HG03095 (cell line): Measurements from ENCODE around the gene IL21R.
A peak's percentile ranks its signal among the peaks of the same experiment; 100 is the strongest.
"Not testable (repeated sequence)": the region's sequence is repeated elsewhere in the genome, so short reads cannot be mapped to it uniquely, and the experiment has no call there.

Experiments
- ATAC-seq: cut with Tn5 transposase; IDR thresholded peaks from one replicate; pipeline ENCODE4 v1.9.1; 2021; ENCODE audit warnings: moderate library complexity; ENCODE audit not compliant: unreplicated experiment

The IL21R gene

DNA sequence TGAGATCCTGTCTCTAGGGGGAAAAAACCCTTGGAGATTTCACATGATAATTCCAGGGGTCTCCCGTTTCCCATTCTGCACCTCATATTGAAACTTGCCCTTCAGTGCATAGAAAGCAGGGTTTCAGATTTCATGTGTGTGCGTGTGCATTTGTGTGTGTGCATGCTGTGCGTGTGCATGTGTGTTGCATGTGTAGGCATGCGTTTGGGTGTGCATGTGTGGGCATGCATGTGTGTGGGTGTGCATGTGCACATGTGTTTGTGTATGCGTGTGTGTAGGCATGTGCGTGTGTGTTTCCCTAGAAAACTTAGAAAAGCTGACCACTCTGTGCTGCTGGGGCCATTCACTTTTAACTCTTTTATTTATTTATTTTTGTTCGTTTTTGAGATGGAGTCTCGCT is 40.0 kb downstream of the IL21R start:
- ATAC-seq, result no peak

DNA sequence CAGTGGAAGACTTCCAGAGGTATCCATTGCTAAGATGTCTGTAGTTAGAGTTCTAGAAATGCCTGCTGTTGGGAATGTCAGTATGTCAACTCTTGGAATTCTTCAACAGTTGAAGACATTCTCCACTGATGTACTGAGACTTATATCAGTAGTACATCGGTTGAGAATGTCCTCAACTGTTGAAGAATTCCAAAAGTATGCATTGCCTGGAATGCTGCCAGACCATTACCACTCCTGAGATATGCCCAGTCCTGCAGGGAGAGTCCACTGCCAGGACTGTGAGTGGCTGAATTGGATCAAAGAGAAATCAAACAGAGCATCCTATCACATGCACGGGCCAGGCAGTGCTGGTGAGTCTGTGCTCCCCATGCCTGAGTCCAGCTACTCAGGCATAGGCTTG is 42.0 kb downstream of the IL21R start:
- ATAC-seq, result no peak

DNA sequence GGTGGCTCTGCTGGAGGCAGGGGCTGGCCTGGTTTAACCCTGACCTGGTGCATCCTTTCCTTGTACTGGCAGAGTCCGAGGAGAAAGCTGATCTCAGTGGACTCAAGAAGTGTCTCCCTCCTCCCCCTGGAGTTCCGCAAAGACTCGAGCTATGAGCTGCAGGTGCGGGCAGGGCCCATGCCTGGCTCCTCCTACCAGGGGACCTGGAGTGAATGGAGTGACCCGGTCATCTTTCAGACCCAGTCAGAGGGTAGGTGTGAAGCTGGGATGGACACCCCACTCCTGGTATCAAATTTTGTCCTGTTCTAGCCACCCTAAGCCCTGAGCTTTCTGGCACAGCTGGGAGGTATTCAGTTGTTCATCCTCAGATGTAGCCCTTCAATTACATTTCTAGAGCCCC is 42.5 kb downstream of the IL21R start:
- ATAC-seq, result no peak

DNA sequence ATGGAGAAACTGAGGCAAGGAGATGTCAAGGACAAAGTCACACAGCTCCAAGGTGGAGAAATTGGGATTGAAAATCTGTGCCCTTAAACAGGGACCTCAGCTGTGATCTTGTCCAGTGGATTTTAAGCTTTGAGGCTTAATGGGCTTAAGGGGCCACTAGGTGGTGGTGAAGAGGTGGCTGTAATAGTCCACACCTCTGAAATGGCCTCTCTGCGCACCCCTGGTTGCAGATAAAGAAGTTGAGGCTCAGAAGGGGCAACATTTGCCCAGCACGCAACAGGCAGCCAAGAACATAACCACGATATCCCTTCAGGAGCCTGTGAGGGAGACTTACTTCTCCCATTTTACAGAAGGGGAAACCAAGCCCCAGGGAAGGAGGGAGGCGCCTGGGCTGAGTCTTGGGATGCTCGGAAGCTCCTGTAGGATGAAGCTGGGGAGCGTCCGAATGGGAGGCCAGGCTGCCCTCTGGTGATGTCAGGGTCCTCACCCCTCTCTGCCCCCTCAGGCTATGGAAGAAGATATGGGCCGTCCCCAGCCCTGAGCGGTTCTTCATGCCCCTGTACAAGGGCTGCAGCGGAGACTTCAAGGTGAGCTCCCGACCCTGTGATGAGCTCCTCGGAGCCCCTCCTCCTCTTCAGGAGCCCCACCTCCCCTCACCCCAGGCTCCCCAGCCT is 43.7 kb downstream of the IL21R start:
- ATAC-seq, result no peak

DNA sequence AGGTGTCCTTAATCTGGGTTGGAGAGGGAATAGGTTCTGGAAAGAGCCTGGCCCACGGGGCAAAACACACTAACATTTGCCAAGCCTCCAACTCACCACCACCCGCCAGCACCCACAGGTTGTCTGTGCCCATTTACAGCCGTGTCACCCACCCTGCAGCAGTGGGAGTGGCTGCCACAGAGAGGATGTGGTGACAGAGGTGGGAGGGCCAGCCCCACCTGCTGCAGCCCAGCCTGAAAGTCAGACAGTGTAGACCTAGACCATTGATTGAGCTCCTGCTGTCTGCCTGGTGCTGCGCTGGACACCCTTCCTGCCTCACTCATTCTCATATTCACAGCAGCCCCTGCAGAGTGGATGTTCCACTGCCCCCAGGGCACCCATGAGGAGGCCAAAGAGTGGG is 44.7 kb downstream of the IL21R start:
- no peak for ATAC-seq

DNA sequence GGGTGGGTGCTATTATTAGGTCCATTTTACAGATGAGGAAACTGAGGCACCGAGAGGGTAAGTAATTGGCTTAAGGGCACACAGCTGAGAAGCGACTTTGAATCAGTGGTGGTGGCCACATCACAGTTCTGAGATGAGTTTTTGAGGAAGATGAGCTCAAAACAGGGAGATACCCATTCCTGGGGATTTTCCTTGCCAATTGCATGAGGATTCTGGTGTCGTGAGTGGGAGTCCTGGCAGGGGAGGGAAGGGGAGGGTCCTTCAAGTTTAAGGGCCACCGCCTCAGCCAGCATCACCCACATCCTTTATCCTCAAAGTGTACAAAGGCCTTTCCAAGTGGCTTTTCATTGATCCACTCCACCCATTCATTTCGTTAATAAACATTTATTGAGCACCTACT is 45.3 kb downstream of the IL21R start:
- ATAC-seq, result no peak

DNA sequence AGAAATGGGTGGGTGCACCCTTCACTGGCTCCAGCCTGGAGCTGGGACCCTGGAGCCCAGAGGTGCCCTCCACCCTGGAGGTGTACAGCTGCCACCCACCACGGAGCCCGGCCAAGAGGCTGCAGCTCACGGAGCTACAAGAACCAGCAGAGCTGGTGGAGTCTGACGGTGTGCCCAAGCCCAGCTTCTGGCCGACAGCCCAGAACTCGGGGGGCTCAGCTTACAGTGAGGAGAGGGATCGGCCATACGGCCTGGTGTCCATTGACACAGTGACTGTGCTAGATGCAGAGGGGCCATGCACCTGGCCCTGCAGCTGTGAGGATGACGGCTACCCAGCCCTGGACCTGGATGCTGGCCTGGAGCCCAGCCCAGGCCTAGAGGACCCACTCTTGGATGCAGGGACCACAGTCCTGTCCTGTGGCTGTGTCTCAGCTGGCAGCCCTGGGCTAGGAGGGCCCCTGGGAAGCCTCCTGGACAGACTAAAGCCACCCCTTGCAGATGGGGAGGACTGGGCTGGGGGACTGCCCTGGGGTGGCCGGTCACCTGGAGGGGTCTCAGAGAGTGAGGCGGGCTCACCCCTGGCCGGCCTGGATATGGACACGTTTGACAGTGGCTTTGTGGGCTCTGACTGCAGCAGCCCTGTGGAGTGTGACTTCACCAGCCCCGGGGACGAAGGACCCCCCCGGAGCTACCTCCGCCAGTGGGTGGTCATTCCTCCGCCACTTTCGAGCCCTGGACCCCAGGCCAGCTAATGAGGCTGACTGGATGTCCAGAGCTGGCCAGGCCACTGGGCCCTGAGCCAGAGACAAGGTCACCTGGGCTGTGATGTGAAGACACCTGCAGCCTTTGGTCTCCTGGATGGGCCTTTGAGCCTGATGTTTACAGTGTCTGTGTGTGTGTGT is 46.8 kb downstream of the IL21R start:
- ATAC-seq, result no peak

DNA sequence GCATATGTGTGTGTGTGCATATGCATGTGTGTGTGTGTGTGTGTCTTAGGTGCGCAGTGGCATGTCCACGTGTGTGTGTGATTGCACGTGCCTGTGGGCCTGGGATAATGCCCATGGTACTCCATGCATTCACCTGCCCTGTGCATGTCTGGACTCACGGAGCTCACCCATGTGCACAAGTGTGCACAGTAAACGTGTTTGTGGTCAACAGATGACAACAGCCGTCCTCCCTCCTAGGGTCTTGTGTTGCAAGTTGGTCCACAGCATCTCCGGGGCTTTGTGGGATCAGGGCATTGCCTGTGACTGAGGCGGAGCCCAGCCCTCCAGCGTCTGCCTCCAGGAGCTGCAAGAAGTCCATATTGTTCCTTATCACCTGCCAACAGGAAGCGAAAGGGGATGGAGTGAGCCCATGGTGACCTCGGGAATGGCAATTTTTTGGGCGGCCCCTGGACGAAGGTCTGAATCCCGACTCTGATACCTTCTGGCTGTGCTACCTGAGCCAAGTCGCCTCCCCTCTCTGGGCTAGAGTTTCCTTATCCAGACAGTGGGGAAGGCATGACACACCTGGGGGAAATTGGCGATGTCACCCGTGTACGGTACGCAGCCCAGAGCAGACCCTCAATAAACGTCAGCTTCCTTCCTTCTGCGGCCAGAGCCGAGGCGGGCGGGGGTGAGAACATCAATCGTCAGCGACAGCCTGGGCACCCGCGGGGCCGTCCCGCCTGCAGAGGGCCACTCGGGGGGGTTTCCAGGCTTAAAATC is 47.6 kb downstream of the IL21R start:
- ATAC-seq, result peak; percentile 49

DNA sequence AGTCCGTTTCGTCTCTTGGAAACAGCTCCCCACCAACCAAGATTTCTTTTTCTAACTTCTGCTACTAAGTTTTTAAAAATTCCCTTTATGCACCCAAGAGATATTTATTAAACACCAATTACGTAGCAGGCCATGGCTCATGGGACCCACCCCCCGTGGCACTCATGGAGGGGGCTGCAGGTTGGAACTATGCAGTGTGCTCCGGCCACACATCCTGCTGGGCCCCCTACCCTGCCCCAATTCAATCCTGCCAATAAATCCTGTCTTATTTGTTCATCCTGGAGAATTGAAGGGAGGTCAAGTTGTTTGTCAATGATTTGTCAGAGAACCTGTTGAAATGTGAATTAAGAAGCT is 48.2 kb downstream of the IL21R start:
- ATAC-seq, result no peak

DNA sequence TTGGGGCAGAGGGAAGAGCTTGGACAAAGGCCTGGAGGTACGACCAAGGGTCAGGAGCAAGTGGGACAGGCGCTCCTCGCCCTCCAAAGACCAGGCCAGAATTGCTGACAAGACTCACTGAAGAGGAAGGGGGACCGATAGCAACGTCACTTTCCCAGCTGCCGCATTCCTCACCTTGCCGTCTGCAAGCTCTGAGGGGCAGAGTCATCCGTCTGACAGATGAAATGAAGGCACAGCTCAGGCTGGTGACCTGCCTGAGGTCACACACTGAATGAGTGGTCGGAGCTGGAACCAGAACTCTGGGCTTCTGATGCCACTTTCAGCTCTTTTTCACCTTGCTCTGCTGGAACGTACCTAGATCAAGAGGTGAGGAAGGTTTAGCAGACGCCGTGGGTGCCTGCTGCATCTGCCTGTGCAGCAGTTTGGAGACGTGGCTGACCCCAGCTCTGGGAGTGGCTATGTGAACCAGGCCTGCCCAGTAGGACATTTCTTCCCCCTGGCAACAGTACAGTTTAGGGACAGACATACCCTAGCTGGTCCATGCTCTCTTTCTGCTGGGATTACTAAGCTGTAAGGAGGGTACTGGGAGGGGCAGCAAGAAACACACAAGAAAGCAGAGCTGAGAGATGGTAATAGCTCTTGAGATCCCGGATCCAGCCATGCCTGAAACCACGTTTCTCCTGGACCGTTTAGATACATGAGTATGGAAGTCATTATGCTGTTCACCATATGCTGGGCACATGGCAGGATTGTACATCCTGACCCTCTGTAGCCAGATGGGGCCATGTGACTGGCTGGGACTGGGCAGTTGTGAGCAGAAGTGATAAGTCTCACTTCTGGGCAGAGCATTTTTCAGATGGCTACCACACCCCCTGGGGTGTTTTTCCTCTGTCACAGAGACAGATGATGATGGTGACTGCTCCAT is 50.9 kb downstream of the IL21R start:
- ATAC-seq, result no peak

DNA sequence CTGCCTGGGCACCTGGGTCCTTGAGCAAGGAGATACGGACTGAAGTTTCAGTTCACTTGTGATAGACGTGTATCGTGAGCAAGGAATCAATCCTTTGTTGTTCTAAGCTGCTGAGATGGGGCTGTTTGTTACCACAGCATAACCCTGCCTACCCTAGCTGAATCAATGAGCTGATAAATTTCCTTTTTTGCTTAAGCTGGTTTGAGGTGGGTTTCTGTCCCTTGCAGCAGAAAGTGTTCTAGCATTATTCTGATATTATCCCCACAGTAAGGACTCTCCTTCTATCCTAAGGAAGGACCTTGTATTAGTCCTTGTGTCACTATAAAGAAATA is 51.5 kb downstream of the IL21R start:
- ATAC-seq, result no peak

DNA sequence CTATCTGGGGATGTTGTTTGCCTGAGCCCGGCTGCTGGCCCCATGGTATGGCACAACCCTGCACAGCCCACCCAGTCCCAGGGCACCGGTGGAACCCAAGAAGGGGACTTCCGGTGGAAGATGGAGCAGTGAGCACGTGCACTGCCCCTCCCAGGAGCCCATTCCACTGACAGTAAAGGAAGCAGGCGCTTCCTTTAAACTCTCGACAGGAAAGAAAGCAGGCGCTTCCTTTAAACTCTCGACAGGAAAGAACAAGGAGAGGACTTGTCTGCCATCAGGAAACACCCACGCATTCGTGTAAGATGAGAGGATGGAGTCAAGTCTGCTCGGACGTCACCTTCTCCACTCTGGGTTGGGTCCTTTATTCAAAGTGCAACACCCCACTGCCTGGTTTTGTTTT is 53.7 kb downstream of the IL21R start:
- no peak for ATAC-seq

DNA sequence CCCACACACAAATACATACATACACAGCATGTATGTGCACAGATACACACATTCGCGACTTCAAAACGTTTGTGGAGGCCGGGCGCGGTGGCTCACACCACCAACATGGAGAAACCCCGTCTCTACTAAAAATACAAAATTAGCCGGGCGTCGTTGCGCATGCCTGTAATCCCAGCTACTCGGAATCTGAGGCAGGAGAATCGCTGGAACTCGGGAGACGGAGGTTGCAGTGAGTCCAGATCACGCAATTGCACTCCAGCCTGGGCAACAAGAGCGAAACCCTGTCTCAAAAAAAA is 55.6 kb downstream of the IL21R start:
- ATAC-seq, result not testable (repeated sequence)

DNA sequence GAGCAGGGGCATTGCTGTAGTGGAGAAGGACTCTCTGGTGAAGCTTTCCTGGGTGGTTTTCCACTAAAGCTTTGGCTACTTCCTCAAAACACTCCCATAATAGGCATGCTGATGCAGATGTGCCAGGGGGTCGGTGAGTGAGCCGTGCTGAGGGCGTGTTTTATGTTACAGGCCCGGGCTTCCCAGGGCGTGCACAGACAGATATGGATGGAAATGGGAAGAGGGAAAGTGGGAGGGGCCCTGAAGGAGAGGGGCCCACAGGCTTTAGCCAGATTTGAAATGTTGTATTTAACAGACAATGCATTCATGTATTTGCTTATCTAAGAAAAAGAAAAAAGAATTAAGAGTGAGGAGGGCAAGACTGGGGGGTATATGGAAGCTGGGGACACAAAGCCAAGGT is 56.3 kb downstream of the IL21R start:
- ATAC-seq, result no peak

DNA sequence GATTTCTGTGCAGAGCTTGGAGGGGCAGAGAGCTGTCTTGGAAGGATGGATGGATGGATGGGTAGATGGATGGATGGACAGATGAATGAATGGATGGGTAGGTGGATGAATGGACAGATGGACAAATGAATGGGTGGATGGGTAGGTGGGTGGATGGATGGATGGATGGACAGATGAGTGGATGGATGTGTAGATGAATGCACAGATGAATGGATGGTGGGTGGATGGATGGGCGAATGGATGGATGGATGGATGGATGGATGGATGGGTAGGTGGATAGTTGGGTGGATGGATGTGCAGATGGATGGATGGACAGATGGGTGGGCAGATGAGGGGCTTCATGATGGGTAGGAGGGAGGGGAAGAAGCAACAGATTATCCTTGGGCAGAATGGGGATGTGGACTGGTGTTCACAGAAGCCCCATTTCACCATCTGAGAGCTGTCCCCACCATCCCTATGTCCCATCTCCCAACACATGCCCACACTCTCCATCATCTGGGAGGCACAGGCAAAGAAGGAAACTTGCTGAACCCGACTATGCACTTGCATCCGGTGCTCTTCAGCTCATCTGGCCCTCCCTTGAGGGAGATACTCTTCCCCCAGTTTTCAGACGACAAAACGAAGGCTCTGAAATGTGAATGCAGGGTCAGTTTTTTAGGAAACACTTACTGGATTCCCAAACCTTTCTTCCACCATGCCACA is 57.2 kb downstream of the IL21R start:
- ATAC-seq, result no peak

DNA sequence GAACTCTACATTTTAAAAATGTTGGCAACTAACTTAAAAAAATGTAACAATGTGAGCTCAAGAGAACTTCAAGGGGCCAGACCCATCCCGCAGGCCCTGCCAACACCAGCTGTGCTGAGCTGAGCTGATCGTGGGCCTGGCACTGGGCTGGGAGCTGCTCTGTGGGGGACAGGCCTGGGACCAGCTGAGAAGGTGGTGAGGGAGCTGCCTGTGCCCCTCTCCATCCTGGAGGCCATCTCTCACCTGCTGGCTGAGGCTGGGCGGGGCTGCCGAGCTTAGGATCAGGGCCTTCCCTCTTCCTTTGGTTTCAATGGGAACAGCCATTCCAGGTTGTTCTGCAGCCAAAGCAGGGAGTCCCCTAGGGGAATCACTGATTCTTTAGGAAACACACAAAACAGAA is 58.2 kb downstream of the IL21R start:
- no peak for ATAC-seq

DNA sequence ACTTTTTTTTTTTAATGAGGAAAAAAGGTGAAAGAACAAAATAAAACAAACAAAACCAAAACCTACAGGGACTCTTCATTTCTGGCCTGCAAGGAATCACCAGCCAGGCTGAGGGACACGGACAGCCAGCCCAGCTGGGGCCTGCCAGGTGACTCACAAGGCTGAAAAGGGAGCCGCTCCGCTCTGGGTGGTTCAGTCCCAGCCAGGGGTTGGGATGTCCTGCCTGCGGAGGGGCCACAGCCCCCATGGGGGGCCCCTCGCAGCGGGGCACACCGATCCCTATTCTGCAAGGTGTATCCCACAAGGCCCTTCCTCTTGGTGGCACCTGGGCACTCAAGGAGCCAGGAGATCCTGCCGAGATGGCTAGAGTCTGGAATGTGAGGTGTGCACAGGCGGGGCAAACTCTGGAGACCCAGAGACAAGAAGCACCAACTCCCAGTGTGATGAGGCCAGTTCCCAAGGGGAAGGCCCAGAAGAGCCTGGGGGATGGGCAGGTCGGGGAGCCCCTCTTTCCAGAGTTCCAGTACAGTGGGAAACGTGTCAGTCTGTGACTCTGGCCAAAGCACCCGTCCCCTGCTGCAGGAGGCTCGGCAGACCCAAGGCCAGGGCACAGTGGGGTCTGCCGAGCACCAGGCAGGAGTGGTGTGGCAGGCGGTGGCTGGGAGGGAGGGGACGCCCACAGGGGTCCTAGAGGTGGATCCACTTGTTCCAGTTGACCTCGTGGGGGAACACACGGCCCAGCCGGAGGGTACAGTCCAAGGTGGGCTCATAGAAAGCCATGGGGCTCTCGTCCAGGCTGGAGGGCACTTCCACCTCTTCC is 58.9 kb downstream of the IL21R start:
- ATAC-seq, result no peak

DNA sequence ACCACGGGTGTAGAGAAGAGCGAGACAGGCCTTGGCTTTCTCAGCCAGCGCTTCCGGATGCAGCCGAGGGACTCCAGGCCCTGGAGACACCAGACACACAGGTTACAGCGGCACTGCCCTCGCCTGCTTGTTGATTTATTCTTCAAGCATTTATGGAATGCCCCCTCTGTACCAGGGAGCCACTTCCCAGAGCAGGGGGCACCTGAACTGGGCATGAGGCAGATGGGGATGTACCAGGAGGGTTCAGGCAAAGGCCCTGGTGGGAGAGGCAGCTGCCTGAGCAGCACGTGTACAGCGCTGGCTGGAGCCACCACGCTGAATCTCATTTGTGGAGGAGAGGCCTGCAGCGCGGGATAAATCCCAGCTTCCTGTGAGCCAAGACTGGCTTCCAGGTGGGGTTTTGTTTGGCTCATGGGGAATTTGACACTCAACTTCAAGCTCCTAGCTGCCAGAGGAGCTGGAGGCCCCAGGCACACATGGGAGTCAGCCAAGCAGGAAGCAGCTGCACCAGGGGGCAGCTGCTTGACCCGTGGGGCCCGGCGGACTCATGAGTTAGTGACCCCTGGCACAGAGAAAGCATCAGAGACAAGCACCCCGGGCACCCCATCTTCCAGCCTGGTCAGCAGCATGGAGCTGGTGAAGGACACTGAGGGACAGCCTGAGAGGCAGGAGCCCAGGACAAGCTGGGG is 59.7 kb downstream of the IL21R start:
- ATAC-seq, result no peak

DNA sequence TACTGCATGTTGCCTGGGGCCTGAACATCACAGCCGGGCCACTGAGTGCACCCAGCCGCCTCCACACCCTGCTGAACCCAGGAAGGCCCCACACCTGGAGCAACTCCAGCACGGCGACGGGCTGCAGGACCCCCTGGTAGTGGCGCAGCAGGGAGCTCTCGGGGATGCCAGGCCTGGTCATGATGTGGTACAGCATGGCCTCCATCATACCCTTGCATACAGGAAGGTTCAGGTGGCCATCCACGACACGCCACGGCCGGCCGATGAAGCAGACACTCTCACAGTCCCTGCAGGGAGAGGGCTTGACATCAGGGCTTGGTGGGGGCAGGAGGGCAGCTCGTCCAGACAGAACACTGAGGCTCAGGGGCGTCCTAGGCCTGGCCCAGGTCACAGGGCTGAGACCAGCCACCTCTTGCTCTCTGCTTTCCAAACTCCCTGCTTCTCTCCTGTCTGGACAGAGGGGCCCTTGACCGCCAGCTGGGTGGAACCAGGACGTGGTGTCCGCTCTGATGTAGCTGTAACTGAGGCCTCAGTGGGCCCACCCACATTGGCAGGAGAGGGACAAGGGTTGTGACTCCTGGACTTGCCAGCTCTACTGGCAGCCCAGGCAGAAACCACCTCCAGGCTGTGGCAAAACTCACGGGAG is 60.3 kb downstream of the IL21R start:
- ATAC-seq, result no peak
